ENCODE measurements around the gene TK2.

TK2 gene

GRCh38 chr16:66495440-66495839, 54.5 kb downstream of the TK2 start:
- TF ChIP-seq CTCF (IDR thresholded peaks at IDR 0.05; ENCODE audit: borderline replicate concordance, insufficient read depth, low read depth, low read length) = no peak
- H3K4me3 ChIP-seq (ENCODE audit: low read depth, low read length) = no peak overlapping the region

GRCh38 chr16:66494916-66495315, 55.0 kb downstream of the TK2 start:
- no peak overlapping the region for H3K4me3 ChIP-seq (ENCODE audit: low read depth, low read length)
- no peak for TF ChIP-seq CTCF (IDR thresholded peaks at IDR 0.05; ENCODE audit: borderline replicate concordance, insufficient read depth, low read depth, low read length)

- no peak overlapping the region for H3K4me3 ChIP-seq (ENCODE audit: low read depth, low read length)
- no peak for TF ChIP-seq CTCF (IDR thresholded peaks at IDR 0.05; ENCODE audit: borderline replicate concordance, insufficient read depth, low read depth, low read length)
Measured at GRCh38 chr16:66493490-66494401, 56.2 kb downstream of the TK2 start.

- no peak overlapping the region for H3K4me3 ChIP-seq (ENCODE audit: low read depth, low read length)
- TF ChIP-seq CTCF (IDR thresholded peaks at IDR 0.05; ENCODE audit: borderline replicate concordance, insufficient read depth, low read depth, low read length) = no peak
Measured at GRCh38 chr16:66491716-66492064, 58.2 kb downstream of the TK2 start.

- no peak for TF ChIP-seq CTCF (IDR thresholded peaks at IDR 0.05; ENCODE audit: borderline replicate concordance, insufficient read depth, low read depth, low read length)
- H3K4me3 ChIP-seq (ENCODE audit: low read depth, low read length) = no peak overlapping the region
Measured at GRCh38 chr16:66490774-66491715, 58.9 kb downstream of the TK2 start.

- H3K4me3 ChIP-seq (ENCODE audit: low read depth, low read length) = no peak overlapping the region
- TF ChIP-seq CTCF (IDR thresholded peaks at IDR 0.05; ENCODE audit: borderline replicate concordance, insufficient read depth, low read depth, low read length) = no peak
Measured at GRCh38 chr16:66489818-66490217, 60.1 kb downstream of the TK2 start.

Measured in GM12875 (cell line).